Measurements from ENCODE around the gene OPCML.

- TF ChIP-seq CTCF (IDR thresholded peaks at IDR 0.05; ENCODE audit: insufficient read depth, low read length, poor library complexity, severe bottlenecking) (no peak), EZH2phosphoT487 (conservative IDR thresholded peaks at IDR 0.05; ENCODE audit: low read length) (no peak)
These were observed 1086.4 kb downstream of the OPCML start for GRCh38 chr11:132445859-132446291.
